Neural cell (in vitro differentiated cells): Measurements from ENCODE around the gene SLC10A2.

Source experiments
- EP300 ChIP-seq: fragments of 450-650 bp; conservative IDR thresholded peaks from 2 replicates; pipeline ENCODE4 v1.6.1; 2014; ENCODE audit warnings: antibody characterized with exemption, mild to moderate bottlenecking, moderate library complexity; ENCODE audit not compliant: poor library complexity, severe bottlenecking
- POLR2AphosphoS5 ChIP-seq: IDR thresholded peaks from 2 replicates; pipeline ENCODE4 v1.6.1; 2012
- TAF1 ChIP-seq: IDR thresholded peaks from 2 replicates; pipeline ENCODE4 v1.6.1; 2012; ENCODE audit warnings: low read depth
- TF ChIP-seq, protein P1 (sequence below): fragments of 450-650 bp; IDR thresholded peaks from 2 replicates; pipeline ENCODE4 v1.5.1; 2014; ENCODE audit warnings: antibody characterized with exemption, mild to moderate bottlenecking, moderate library complexity; ENCODE audit not compliant: poor library complexity, severe bottlenecking
- TF ChIP-seq, protein P2 (sequence below): IDR thresholded peaks from 2 replicates; pipeline ENCODE4 v1.6.1; 2012; ENCODE audit warnings: borderline replicate concordance

- TF ChIP-seq, protein P1, sequence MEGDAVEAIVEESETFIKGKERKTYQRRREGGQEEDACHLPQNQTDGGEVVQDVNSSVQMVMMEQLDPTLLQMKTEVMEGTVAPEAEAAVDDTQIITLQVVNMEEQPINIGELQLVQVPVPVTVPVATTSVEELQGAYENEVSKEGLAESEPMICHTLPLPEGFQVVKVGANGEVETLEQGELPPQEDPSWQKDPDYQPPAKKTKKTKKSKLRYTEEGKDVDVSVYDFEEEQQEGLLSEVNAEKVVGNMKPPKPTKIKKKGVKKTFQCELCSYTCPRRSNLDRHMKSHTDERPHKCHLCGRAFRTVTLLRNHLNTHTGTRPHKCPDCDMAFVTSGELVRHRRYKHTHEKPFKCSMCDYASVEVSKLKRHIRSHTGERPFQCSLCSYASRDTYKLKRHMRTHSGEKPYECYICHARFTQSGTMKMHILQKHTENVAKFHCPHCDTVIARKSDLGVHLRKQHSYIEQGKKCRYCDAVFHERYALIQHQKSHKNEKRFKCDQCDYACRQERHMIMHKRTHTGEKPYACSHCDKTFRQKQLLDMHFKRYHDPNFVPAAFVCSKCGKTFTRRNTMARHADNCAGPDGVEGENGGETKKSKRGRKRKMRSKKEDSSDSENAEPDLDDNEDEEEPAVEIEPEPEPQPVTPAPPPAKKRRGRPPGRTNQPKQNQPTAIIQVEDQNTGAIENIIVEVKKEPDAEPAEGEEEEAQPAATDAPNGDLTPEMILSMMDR = no peak
- TF ChIP-seq TAF1 (no peak), EP300 (peak; percentile 65), POLR2AphosphoS5 (no peak)
- TF ChIP-seq, protein P2, sequence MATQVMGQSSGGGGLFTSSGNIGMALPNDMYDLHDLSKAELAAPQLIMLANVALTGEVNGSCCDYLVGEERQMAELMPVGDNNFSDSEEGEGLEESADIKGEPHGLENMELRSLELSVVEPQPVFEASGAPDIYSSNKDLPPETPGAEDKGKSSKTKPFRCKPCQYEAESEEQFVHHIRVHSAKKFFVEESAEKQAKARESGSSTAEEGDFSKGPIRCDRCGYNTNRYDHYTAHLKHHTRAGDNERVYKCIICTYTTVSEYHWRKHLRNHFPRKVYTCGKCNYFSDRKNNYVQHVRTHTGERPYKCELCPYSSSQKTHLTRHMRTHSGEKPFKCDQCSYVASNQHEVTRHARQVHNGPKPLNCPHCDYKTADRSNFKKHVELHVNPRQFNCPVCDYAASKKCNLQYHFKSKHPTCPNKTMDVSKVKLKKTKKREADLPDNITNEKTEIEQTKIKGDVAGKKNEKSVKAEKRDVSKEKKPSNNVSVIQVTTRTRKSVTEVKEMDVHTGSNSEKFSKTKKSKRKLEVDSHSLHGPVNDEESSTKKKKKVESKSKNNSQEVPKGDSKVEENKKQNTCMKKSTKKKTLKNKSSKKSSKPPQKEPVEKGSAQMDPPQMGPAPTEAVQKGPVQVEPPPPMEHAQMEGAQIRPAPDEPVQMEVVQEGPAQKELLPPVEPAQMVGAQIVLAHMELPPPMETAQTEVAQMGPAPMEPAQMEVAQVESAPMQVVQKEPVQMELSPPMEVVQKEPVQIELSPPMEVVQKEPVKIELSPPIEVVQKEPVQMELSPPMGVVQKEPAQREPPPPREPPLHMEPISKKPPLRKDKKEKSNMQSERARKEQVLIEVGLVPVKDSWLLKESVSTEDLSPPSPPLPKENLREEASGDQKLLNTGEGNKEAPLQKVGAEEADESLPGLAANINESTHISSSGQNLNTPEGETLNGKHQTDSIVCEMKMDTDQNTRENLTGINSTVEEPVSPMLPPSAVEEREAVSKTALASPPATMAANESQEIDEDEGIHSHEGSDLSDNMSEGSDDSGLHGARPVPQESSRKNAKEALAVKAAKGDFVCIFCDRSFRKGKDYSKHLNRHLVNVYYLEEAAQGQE = peak; percentile 43
Observed at GRCh38 chr13:103066781-103067345, 646 bp upstream of the SLC10A2 start.
